HuH-7 (cell line): Measurements from ENCODE around the gene SSH2.
"Not testable (repeated sequence)": the region's sequence is repeated elsewhere in the genome, so short reads cannot be mapped to it uniquely, and the experiment has no call there.

Experiments
- DNase-seq: peaks from one replicate; pipeline ENCODE4 v3.0.0; 2011; ENCODE audit warnings: low spot score

SSH2 gene

DNA sequence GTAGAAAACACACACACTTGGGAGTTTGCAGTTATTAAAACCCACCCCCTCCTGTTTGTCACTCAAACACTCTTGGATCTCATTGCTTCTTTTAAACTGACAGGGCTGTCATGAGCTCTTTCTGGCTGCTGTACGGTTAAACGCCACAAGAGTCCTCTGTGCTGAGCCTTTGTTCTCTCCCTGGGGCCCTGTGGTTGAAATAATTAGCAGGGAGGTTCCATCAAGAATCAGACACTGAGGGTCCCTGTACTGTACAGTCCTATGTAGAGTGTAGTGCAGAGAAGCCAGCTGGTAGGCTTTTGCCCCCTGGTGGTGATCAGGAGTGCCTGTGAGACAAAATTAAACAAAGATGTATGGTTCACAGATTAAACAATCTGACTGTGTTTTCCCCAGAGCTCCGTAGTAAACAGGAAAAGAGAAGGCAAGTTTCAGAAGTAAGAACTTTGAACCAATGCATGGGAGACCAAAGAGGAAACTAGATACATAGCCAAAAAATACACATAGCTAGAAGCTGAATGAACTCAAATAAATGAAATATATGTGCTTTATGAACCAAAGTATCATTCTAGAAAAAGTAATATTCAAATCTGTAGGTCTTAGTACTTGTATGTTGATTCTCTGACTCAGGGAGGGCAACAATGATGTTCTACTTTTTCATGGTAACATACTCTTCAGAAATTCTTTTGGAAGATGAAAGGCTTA lies 1.4 kb upstream of the SSH2 start:
- peak; percentile 72 for DNase-seq

- DNase-seq, result no peak
These were observed 482 bp upstream of the SSH2 start for GRCh38 chr17:29930409-29931010.

DNA sequence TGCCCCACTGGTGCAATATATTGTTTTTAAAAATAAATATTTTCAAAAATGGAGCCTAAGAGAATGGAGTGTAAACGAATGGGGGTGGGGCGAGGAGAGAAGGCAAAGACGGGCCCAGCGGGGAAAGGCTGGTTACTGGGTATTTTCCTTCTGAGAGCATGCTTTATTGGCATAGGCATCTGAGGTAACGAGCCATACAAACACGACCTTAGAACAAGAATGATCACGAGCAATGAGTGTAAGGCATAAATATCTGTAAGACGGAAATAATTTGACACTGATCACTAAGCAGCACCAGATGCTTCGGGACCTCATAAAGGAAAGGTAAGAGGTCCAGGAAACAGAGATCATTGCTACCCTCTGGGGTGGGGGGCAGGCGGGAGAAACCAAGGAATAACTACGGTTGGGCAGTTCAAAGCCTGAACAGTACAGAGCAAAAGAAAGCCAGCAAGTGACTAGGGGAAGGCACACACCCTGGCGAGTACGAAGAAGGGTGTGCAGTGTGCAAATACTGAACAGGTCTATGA lies 959 bp downstream of the SSH2 start:
- DNase-seq, result peak; percentile 10

DNA sequence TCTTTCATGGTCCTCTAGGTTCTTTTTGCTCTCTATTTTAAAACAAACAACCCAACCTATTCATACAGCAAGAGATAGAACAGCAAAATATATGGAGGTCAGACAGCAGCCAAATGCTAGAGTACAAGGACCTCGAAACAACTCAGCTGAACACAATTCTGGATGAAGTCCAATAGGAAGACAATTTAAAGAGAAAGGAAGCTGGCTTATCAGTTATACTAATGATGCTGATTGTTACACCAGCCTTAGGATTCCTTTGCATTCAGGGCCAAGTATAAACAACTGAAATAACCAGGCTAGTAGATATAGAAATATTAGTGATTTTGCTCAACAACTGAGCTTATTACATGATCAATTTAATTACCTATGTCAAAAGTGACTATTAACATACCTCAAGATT lies 2.5 kb downstream of the SSH2 start:
- no peak for DNase-seq

DNA sequence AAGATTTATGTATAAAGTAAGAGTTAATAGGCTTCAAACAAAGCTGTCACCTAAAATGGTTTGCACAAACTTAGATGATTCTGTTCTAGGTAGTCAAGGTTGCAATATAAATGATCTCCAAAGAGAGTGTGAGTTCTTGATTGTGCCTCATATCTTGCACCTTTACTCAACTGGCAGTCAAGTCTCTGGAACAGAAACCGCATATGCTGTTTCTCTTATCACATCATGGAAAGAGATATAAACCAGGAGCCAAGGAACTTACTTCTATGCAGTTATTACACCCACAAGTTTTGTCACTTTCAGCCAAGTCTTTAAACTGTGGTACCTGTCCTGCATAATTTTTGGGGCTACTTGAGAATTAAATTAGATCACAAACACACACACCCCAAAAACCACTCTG lies 5.2 kb downstream of the SSH2 start:
- no peak for DNase-seq

GRCh38 chr17:29918922-29919856 lies 10.8 kb downstream of the SSH2 start:
- no peak for DNase-seq

GRCh38 chr17:29918016-29918415 lies 12.0 kb downstream of the SSH2 start:
- DNase-seq, result no peak

DNA sequence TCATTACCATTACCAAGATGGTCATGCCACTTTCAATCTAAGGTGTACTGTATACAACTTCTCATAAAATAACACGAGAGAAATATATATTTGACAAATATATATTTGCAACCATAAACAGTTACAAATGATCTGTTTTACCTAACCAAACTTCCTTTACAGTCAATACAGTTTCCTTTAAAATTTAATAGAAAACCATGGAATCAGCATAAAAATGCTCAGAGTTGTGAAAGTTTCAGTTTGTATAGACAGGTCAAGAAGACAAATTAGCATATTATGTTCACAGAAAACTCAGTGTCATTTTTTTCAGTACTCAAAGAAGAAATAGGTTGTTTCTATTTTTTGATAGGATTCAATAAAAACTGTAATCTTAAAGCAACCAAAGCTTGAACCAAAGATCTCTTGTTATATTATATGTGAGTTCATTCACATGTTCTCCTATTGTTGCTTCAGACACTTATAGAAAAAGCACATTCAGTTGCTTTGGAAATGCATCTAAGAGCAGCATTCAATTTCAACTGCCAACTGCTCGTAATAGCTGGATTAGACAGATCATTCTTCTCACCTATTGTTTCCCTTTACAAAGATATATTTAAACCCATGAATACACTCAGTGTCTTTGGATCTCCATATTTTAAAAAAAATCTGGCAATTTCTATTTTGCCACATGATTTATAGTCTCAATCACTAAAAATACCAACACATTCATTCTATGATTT lies 15.1 kb downstream of the SSH2 start:
- DNase-seq, result no peak

DNA sequence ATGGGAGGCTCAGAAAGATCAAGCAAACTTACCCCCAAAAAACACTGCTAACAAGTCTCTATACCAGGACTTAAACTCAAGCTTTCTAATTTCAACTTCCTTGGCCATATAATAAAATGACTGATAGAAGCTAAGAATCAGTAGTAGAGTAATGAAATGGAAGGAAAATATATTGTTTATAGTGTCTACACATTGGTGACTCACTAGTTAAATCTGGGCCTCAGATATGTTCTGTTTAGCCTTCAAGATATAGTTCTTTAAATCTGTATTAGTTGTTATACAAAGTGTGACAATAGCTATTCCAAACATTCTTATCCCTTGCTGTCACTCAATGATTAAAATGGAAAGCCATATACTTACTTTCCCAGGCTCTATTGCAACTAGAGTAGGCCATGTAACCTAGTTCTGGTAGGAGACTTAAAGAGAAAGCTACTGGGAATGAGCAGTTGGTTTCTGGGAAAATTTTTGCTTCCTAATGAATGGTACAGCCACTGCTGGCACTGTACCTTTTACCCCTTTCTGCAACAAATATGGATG lies 18.3 kb downstream of the SSH2 start:
- no peak for DNase-seq

DNA sequence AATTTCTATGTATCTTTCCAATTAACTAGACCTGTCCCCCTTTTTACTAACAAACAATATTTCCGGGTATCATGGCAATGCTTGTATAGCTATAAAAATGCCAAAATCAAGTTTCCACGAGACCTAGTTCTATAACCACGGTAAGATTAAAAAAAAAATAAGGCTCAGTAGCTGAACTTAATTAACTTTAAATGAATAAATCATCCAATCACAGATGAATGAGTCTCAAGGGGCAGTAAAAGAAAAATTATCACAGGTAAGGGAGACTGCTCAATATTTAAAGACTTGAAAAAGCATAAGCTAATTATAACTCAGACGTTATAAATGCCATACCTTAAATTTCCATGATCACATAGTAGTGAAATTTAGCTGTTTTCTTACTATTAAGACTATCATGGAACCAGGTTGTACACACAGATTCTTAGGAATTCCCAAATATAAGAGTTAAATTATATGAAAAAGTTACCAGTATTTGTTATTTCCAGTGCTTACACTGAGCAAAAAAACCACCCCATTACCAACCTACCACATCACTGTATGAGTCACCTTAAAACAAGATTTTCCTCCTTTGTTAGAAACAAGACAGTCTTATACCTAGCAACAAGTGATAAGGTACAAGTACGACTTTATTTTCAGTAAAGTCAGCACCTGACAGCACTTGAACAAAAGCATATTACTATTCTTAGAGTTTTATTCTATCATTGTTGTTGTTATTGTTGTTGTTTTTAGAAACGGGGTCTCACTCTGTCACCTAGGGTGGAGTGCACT lies 20.6 kb downstream of the SSH2 start:
- DNase-seq, result no peak

GRCh38 chr17:29906969-29907368 lies 23.1 kb downstream of the SSH2 start:
- no peak for DNase-seq

GRCh38 chr17:29905879-29906167 lies 24.2 kb downstream of the SSH2 start:
- DNase-seq, result no peak

- DNase-seq, result no peak
These were observed 24.7 kb downstream of the SSH2 start for GRCh38 chr17:29905086-29905878.

DNA sequence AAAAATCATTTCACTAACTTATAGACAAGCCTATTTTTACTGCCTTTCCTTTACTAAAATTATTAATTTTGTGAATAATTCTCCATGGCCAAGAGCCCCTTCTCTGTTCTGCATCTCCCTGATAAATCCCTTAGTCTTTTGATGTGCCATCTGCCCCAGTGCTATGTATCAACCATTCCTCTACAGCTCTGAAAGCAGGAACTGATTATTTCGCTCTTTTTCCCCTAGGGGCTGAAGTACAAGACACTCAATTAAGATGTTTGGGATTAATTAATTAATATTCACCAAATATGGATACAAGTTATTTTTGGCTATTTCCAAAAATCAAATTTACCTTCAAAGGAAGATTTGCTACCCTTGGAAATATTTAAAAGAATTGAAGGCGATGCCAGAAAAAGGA lies 26.6 kb downstream of the SSH2 start:
- DNase-seq, result no peak

GRCh38 chr17:29897136-29897535 lies 32.9 kb downstream of the SSH2 start:
- not testable (repeated sequence) for DNase-seq

DNA sequence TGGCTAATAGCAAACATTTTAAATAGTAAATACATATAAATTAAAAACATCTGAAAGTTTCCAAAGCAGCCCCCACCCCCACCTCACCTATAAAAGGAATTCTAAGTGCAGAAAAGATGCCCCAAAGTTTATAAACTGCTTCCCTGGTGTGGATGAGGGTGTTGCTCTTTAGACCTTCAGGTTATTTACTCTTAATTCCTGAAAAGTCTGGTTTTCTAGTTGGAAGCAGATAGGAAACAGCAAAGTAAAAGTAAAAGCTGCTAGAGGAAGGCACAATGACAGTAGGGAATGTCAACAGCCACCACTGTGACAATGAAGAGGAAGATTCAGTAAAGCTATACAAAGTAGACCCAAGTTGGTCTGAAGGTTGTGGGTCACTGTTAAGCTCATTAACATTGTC lies 37.8 kb downstream of the SSH2 start:
- DNase-seq, result no peak

DNA sequence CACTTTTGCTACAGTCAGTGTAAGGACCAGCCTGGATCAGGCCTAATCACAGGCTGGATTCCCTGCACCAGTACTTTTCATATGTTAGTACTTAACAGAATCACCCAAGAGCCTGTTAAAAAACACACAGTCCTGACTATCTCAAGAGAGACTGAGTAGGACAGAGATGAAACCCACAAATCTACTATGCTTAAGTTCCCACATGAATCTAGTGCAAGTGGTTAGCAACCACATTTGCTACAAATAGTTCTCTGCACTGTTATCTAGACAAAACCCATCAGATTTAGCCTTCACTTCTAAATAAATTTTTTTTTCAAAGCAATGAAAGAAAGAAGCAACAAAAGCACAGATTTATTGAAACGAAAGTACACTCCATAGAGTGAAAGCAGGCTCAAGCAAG lies 38.9 kb downstream of the SSH2 start:
- DNase-seq, result no peak

- no peak for DNase-seq
These were observed 44.9 kb downstream of the SSH2 start for GRCh38 chr17:29885031-29885640.

- no peak for DNase-seq
These were observed 46.5 kb downstream of the SSH2 start for GRCh38 chr17:29883497-29883896.

DNA sequence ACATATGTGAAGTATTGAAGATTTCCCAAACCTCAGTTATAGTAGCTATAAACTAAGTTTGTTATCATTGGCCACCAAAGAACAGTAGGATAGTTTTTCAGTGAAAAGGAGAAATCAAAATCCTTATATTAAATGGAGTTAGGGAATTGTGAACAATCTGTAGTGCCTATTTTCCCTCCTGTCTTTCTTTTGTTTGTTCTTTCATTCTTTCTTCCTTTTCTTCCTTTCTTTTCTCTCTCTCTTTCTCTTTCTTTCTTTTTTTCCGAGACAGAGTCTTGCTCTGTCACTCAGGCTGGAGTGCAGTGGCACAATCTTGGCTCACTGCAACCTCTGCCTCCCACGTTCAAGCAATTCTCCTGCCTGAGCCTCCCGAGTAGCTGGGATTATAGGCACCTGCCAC lies 48.8 kb downstream of the SSH2 start:
- DNase-seq, result no peak
